GM18526 (cell line): Measurements from ENCODE around the gene CD300LG.

Experiments
- POLR2A ChIP-seq: IDR thresholded peaks from 3 replicates; pipeline ENCODE4 v1.6.1; 2011; ENCODE audit not compliant: insufficient read length; ENCODE audit errors: extremely low read depth

The CD300LG gene, protein sequence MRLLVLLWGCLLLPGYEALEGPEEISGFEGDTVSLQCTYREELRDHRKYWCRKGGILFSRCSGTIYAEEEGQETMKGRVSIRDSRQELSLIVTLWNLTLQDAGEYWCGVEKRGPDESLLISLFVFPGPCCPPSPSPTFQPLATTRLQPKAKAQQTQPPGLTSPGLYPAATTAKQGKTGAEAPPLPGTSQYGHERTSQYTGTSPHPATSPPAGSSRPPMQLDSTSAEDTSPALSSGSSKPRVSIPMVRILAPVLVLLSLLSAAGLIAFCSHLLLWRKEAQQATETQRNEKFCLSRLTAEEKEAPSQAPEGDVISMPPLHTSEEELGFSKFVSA

DNA sequence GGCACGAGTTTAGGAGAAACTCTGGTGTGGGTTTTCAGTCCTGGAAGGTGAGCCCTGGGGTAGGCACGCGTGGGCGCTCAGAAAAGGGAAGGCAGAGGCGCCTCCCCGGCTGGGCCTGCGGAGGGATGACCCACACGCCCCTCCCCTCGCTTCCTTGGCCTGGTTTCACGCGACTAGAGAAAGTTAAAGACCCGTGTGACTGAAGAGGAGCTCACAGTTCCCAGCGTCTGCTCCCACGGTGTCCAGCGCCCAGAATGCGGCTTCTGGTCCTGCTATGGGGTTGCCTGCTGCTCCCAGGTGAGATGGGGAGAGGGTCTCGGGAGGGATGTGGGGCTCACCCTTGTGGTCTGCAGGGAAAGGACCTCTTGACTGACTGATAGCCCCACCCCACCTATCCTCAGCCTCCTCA is at the start of gene CD300LG:
Gene CD300LG (plus strand): TSS at position 214 of the 409 bp plus-strand sequence. CDS start 41 bp downstream, at position 255.
- TF ChIP-seq POLR2A: no peak

GRCh38 chr17:43799047-43799446 is 47.9 kb upstream of the CD300LG start:
- no peak for TF ChIP-seq POLR2A

- no peak for TF ChIP-seq POLR2A
These were observed 46.2 kb upstream of the CD300LG start for GRCh38 chr17:43800736-43801135.

- TF ChIP-seq POLR2A: no peak
These were observed 45.1 kb upstream of the CD300LG start for GRCh38 chr17:43801844-43802243.

DNA sequence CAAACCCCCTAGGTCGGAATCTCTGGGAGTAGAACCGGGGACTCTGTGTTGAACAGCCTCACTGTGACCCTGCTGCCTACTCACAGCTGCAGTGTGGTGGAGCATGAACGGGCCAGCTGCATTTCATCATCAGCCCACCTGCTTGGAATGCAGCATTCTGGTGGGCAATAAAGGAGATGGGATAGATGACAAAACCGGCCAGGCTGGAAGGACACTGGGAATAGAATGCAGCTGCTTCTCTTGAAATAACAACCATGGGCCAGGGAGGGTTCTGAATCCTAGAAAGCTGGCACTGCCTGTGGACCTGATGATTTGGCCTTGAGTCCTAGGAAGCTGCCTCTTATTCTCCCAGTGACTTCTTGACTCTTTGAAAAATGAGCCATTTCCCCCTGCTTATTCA is 43.2 kb upstream of the CD300LG start:
- no peak for TF ChIP-seq POLR2A

DNA sequence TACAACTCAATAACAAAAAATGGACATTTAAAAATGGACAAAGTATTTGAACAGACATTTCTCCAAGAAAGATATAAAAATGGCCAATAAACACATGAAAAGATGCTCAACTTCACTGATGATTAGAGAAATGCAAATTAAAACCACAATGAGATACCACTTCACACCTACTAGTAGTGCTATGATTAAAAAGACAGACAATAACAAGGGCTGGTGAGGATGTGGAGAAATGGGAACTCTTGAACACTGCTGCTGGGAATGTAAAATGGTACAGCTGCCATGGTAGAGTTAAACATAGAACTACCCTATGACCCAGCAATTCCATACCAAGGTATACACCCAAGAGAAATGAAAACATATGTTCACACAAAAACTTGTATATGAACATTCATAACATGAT is 41.9 kb upstream of the CD300LG start:
- no peak for TF ChIP-seq POLR2A

GRCh38 chr17:43808076-43808475 is 38.9 kb upstream of the CD300LG start:
- no peak for TF ChIP-seq POLR2A

GRCh38 chr17:43809121-43809520 is 37.9 kb upstream of the CD300LG start:
- TF ChIP-seq POLR2A: no peak

GRCh38 chr17:43810226-43810715 is 36.7 kb upstream of the CD300LG start:
- no peak for TF ChIP-seq POLR2A

DNA sequence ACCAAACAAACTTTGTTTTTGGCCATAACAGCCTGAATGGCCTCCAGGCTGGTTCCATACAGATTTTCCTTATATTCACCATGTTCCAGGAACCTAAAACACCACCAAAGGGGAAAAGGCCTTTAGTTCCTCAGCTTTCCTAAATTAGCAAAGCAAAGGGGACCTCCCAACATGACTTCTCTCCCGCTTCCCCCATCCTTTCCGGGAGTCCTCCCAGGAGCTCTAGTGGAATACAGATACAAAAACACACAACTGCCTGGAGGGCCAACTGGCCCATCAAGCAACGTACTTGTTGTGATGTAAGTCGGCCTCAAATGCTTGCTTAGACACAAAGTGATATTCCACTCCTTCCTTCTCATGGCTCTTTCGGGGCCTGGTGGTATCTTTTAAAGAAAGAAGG is 36.2 kb upstream of the CD300LG start:
- TF ChIP-seq POLR2A: no peak

DNA sequence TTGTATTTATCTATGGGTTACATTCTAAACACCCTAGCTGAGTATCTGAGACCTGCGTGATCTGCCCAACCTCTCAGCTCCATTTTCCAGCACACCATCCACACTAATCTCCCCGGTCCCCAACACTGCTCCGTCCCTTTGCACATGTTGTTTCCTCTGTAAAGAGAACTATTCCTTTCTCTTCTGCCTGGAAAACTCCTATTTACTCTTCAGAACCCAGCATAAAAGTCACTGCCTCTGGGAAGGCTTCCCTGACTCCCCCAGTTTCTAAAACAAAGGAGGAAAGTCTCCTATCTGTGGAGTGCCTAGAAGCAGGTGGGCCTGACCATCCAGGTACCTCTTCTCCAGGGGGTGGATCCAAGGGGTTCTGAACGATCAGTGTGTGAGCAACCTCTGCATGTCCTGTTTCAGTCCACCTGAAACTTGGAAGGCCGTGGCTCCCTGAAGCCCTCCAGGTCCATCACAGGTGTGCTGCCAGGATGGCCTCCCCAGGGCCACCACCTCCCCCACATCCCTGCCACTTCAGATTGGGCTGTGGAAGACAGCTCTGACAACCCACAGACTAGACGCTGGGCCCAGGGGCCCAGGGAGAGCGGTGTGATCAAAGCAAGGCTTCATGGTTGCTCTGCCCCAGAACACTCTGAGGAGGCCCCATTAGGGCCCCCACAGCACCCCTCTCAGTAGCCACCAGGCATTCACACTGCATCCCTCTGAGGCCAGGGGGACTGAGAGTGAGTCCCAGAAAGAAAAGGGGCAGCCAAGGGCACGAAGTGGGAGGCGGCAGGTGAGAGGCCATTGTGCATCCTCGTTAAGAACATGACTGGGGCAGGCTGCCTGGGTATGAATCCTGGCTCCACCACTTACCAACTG is 34.3 kb upstream of the CD300LG start:
- no peak for TF ChIP-seq POLR2A

DNA sequence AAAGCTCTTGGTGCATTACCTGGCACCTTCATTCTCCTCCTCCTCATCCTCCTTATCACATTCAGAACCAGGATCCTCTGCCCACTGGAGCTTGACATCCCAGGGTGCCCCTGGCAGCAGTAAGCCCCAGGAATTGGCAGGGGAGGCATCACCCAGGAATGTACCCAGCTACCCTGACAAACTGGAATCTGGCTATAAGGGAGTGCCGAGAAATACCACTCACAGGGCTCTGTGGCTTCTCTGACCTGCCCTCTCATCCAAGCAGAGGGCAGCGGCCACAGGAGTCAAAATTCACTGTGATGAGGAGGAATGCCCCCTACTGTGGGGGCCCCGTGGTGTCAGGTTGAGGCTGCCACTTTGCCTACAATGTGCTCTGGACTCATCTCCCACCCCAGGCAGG is 33.6 kb upstream of the CD300LG start:
- no peak for TF ChIP-seq POLR2A

DNA sequence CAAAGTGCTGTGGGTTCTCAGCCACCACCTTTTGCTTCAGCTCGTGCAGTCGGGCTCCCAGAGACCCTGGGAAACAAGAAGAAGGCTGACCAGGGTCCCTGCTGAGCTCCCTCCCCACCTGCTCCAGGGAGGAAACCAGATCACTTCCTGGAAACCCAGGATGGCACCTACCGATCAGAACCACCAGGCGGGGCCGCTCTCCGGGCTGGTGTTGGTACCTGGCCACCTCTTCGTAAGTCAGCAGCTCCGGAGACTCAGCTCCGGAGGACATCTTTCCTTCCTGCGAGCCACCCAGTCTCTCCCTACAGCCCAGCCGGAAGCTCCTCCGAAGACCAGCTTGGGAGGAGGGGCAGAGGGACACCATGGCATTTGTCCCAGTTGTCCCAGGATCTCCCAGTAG is 33.0 kb upstream of the CD300LG start:
- no peak for TF ChIP-seq POLR2A

GRCh38 chr17:43814714-43815113 is 32.3 kb upstream of the CD300LG start:
- no peak for TF ChIP-seq POLR2A

GRCh38 chr17:43816336-43817320 is 30.3 kb upstream of the CD300LG start:
- no peak for TF ChIP-seq POLR2A
